Ascending aorta (tissue), 2 donors: ENCODE results near the gene SELPLG. TPM values are rescaled to one million over a fixed set of nuclear protein-coding genes. Genes with fewer than 3 reads are reported as not detected.
"Not testable (repeated sequence)": the region's sequence is repeated elsewhere in the genome, so short reads cannot be mapped to it uniquely, and the experiment has no call there.

Experiments
- DNase-seq, 2 donors: peaks; one replicate each; pipeline ENCODE4 v3.0.0-alpha.2; 2019; ENCODE audit warnings: low spot score in 2 of 2
- H3K27ac ChIP-seq, 2 donors: fragments of 200-600 bp; sonication (generic); one replicate each; pipeline ENCODE4 v1.5.1; 2016 to 2017; ENCODE audit warnings: mild to moderate bottlenecking in 1 of 2
- H3K27me3 ChIP-seq: fragments of 200-600 bp; sonication (generic); one replicate; pipeline ENCODE4 v1.5.1; 2017
- H3K36me3 ChIP-seq, 2 donors: fragments of 200-600 bp; sonication (generic); one replicate each; pipeline ENCODE4 v1.5.1; 2016
- H3K4me1 ChIP-seq, 2 donors: fragments of 200-600 bp; sonication (generic); one replicate each; pipeline ENCODE4 v1.5.1; 2016 to 2017; ENCODE audit warnings: mild to moderate bottlenecking in 1 of 2
- H3K4me3 ChIP-seq, 2 donors: fragments of 200-600 bp; sonication (generic); one replicate each; pipeline ENCODE4 v1.5.1; 2016 to 2017; ENCODE audit warnings: mild to moderate bottlenecking in 1 of 2
- H3K9me3 ChIP-seq, 2 donors: fragments of 200-600 bp; sonication (generic); one replicate each; pipeline ENCODE4 v1.5.1; 2016
- intact Hi-C: fragments of 100-400 bp; cut with DNase I; formaldehyde crosslinking; loops from one replicate; pipeline ENCODE4 v1.15.1; 2023
- total RNA-seq: library from RNA; depleted of rRNA; stranded (reverse); fragments of >200 nt; gene quantifications from one replicate; pipeline ENCODE4 v1.1.0, GENCODE V29; 2016
- TF ChIP-seq, protein P1 (sequence below), 3 experiments: fragments of 200-600 bp in 2 of 3; fragments of 450-650 bp in 1 of 3; sonication (generic) in 2 of 3; IDR thresholded peaks; one replicate each; pipeline ENCODE4 v1.5.1; 2016 to 2019; ENCODE audit warnings: antibody characterized with exemption in 3 of 3, mild to moderate bottlenecking in 1 of 3, moderate library complexity in 1 of 3

Gene SELPLG
- total RNA-seq, 1 donor from 2014 or later, result 2.6 TPM

DNA sequence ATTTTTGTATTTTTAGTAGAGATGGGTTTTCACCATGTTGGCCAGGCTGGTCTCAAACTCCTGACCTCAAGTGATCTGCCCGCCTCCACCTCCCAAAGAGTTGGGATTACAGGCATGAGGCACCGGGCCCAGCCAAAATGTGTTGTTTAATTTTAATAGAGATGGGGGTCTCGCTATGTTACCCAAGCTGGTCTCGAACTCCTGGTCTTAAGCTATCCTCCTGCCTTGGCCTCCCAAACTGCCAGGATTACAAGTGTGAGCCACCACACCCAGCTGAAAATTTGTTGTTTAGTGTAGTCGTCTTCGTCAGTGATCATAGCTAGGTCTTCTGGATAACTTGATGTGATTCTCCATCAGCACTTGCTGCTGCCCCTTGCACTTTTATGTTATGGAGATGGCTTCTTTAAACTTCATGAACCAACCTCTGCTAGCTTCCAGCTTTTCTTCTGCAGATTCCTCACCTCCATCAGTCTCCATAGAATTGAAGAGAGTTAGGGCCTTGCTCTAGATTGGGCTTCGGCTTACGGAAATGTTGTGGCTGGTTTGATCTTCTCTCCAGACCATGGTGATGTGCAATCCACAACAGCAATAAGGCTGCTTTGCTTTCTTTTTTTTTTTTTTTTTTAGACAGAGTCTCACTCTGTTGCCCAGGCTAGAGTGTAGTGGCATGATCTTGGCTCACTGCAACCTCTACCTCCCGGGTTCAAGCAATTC, 58.3 kb downstream of the SELPLG start:
- Histone ChIP-seq H3K9me3 (no peaks in the 10 kb centered on the region), H3K4me1 (no peaks in the 10 kb centered on the region), H3K4me3 (no peak overlapping the region), H3K27me3 (no peaks in the 10 kb centered on the region), H3K36me3 (no peaks in the 10 kb centered on the region), H3K27ac (no peak overlapping the region)
- TF ChIP-seq, protein P1, sequence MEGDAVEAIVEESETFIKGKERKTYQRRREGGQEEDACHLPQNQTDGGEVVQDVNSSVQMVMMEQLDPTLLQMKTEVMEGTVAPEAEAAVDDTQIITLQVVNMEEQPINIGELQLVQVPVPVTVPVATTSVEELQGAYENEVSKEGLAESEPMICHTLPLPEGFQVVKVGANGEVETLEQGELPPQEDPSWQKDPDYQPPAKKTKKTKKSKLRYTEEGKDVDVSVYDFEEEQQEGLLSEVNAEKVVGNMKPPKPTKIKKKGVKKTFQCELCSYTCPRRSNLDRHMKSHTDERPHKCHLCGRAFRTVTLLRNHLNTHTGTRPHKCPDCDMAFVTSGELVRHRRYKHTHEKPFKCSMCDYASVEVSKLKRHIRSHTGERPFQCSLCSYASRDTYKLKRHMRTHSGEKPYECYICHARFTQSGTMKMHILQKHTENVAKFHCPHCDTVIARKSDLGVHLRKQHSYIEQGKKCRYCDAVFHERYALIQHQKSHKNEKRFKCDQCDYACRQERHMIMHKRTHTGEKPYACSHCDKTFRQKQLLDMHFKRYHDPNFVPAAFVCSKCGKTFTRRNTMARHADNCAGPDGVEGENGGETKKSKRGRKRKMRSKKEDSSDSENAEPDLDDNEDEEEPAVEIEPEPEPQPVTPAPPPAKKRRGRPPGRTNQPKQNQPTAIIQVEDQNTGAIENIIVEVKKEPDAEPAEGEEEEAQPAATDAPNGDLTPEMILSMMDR (IDR thresholded peaks at IDR 0.05), result no peak
- peak in 1 of 2 donors; percentile 19 for DNase-seq
- intact Hi-C loops, result no loop called here

DNA sequence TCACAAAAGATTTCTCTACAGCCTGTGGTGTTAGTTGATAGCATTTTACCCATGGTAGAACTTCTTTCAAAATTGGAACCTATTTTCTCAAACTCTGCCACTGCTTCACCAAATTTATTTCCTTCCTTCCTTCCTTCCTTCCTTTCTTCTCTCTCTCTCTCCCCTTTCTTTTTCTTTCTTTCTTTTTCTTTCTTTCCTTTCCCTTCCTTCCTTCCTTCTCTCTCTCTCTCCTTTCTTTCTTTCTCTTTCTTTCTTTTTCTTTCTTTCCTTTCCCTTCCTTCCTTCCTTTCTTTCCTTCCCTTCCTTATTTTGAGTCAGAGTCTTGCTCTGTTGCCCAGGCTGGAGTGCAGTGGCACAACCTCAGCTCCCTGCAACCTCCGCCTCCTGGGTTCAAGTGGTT, 59.4 kb downstream of the SELPLG start:
- H3K27ac ChIP-seq, H3K27me3 ChIP-seq, H3K4me3 ChIP-seq, intact Hi-C loops, H3K4me1 ChIP-seq, H3K36me3 ChIP-seq, H3K9me3 ChIP-seq: not testable (repeated sequence)
- peak in 1 of 2 donors; percentile 8 for DNase-seq

DNA sequence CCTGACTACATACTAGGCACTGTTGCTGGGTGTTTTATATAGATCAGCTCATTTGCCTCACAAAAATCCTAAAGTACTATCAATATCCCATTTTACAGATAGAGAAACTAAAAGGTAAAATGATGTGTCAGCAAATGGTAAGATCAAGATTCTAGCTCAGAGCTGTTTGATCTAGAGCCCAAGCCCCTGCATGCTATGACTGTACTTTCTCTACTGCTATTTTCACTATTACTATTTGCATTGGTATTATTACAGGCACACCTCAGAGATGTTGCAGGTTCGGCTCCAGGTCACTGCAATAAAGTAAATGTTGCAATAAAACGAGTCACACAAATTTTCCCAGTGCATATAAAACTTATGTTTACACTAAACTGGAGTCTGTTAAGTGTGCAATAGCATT, 60.4 kb downstream of the SELPLG start:
- H3K36me3 ChIP-seq, result peaks cover 11 to 15% of the 10 kb centered on the region in 2 donors
- no peaks in the 10 kb centered on the region for H3K9me3 ChIP-seq
- no peak for DNase-seq
- H3K27ac ChIP-seq, result no peak overlapping the region
- TF ChIP-seq, protein P1 (IDR thresholded peaks at IDR 0.05), result no peak
- H3K27me3 ChIP-seq, result no peaks in the 10 kb centered on the region
- H3K4me3 ChIP-seq, result no peak overlapping the region
- H3K4me1 ChIP-seq, result no peaks in the 10 kb centered on the region
- intact Hi-C loops, result no loop called here

DNA sequence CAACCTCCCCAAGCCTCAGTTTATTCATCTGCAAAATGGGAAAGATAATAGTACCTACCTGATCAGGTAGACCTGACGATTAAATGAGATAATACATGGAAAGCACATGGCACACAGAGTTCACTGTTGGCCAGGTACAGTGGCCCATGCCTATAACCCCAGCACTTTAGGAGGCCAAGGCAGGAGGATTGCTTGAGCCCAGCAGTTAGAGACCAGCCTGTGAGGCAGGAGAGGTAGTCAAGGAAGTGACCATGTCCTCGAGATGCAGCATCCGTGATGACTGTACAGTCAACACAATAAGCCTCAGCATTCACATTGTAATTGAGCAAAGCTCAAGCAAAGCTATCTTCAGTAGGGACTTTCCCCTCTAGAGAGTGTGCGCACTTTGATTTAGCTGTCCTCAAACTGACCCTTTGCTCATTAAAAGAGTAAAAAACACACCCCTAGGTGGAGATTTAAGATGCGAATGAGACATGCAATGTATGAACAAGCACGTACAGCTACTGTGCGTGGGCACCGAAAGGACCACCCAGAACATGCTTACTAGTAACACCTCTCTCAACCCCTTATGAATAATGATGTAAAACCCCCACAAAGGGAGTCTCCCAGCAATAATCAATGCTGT, 61.4 kb downstream of the SELPLG start:
- DNase-seq, result peak in 1 of 2 donors; percentile 22
- no peak overlapping the region for H3K27ac ChIP-seq
- peaks cover 22 to 26% of the 10 kb centered on the region in 2 donors for H3K36me3 ChIP-seq
- H3K27me3 ChIP-seq, result no peaks in the 10 kb centered on the region
- H3K4me1 ChIP-seq, result no peaks in the 10 kb centered on the region
- intact Hi-C loops, result no loop called here
- no peak overlapping the region for H3K4me3 ChIP-seq
- TF ChIP-seq, protein P1 (IDR thresholded peaks at IDR 0.05), result no peak
- H3K9me3 ChIP-seq, result no peaks in the 10 kb centered on the region

Other genes starting within 250 kb of the SELPLG start
- 30.8 TPM for gene FICD, start 118.6 kb downstream of the SELPLG start, total RNA-seq
- 22.9 TPM for gene SART3, start 72.7 kb downstream of the SELPLG start, total RNA-seq
- 136 TPM for gene ISCU, start 71.3 kb downstream of the SELPLG start, total RNA-seq
- gene TMEM119, start 35.8 kb downstream of the SELPLG start, total RNA-seq, result 251 TPM
- 106 TPM for gene CORO1C, start 97.6 kb upstream of the SELPLG start, total RNA-seq
- gene SSH1, start 223.7 kb upstream of the SELPLG start, total RNA-seq, result 16.1 TPM
- not detected for gene DAO, start 246.2 kb upstream of the SELPLG start, total RNA-seq